NCI-H460 (cell line): ENCODE results near the gene OARD1. TPM values are rescaled to one million over a fixed set of nuclear protein-coding genes. Genes with fewer than 3 reads are reported as not detected.

Source experiments
- DNase-seq: peaks from one replicate; pipeline ENCODE4 v3.0.0-alpha.2; 2016; ENCODE audit warnings: low read depth; ENCODE audit errors: extremely low read depth
- total RNA-seq: library from RNA; depleted of rRNA; stranded (reverse); fragments of >200 nt; shearing (Covaris generic); gene quantifications from 2 replicates; pipeline ENCODE4 v1.2.3, GENCODE V29; 2014

Gene OARD1
- total RNA-seq, 1 experiment from 2014 or later = 22.6 TPM

- no peak for DNase-seq
These were observed 3.8 kb upstream of the OARD1 start for GRCh38 chr6:41075651-41076626.

GRCh38 chr6:41074692-41075436, 2.7 kb upstream of the OARD1 start:
- DNase-seq = no peak

GRCh38 chr6:41073968-41074691, 2.0 kb upstream of the OARD1 start:
- no peak for DNase-seq

- DNase-seq = peak; percentile 63
These were observed 1.2 kb upstream of the OARD1 start for GRCh38 chr6:41073203-41073967.

GRCh38 chr6:41072836-41073202, 663 bp upstream of the OARD1 start, which contains the start of gene NFYA:
NFYA (plus strand) TSS chr6:41072974; CDS start chr6:41079090, 6,116 bp downstream.
- no peak for DNase-seq

GRCh38 chr6:41071501-41071922, 644 bp downstream of the OARD1 start:
- DNase-seq = no peak

GRCh38 chr6:41066867-41067304, 5.3 kb downstream of the OARD1 start:
- peak; percentile 58 for DNase-seq

- no peak for DNase-seq
These were observed 6.6 kb downstream of the OARD1 start for GRCh38 chr6:41065550-41066026.

- DNase-seq = no peak
These were observed 7.3 kb downstream of the OARD1 start for GRCh38 chr6:41064841-41065240.

GRCh38 chr6:41063884-41064285, 8.3 kb downstream of the OARD1 start:
- no peak for DNase-seq

GRCh38 chr6:41062056-41062455, 10.1 kb downstream of the OARD1 start:
- no peak for DNase-seq

- no peak for DNase-seq
These were observed 10.9 kb downstream of the OARD1 start for GRCh38 chr6:41061196-41061726.

GRCh38 chr6:41059556-41059955, 12.6 kb downstream of the OARD1 start:
- DNase-seq = no peak

GRCh38 chr6:41058783-41059181, 13.4 kb downstream of the OARD1 start:
- no peak for DNase-seq

GRCh38 chr6:41056768-41057490, 15.2 kb downstream of the OARD1 start:
- no peak for DNase-seq

GRCh38 chr6:41055149-41055548, 17.0 kb downstream of the OARD1 start:
- no peak for DNase-seq

- no peak for DNase-seq
These were observed 17.6 kb downstream of the OARD1 start for GRCh38 chr6:41054511-41054910.

GRCh38 chr6:41053041-41053440, 19.1 kb downstream of the OARD1 start, which contains the start of gene APOBEC2:
APOBEC2 (plus strand) TSS chr6:41053202; CDS start chr6:41053348, 146 bp downstream.
- no peak for DNase-seq

- no peak for DNase-seq
These were observed 20.3 kb downstream of the OARD1 start for GRCh38 chr6:41051873-41052272.
